Measurements from ENCODE around the gene ANXA4. TPM values are rescaled to one million over a fixed set of nuclear protein-coding genes. Genes with fewer than 3 reads are reported as not detected.

The ANXA4 gene
- total RNA-seq, 3 donors from 2014 or later (not counting 1 experiment from before 2014, with no cell fraction given): 44.6 to 63.6 (median 55.8) TPM

GRCh38 chr2:69721022-69721421, 20.9 kb upstream of the ANXA4 start:
- Mint-ChIP-seq H3K4me3 (no peak overlapping the region), H3K27ac (no peak overlapping the region), H3K36me3 (no peaks in the 10 kb centered on the region), H3K27me3 (ENCODE audit: low read depth in 2 of 2) (no peaks in the 10 kb centered on the region), H3K4me1 (peaks cover 6 to 8% of the 10 kb centered on the region in 2 donors), H3K9me3 (no peaks in the 10 kb centered on the region)
- H3K9me3 ChIP-seq (ENCODE audit: control insufficient read depth, insufficient read depth, low read length): no peaks in the 10 kb centered on the region
- no peak for TF ChIP-seq CTCF (IDR thresholded peaks at IDR 0.05)
- H3K27ac ChIP-seq (ENCODE audit: low read length): no peak overlapping the region
- intact Hi-C loops (cut with micrococcal nuclease): no loop called here
- H3K36me3 ChIP-seq (ENCODE audit: control insufficient read depth, insufficient read depth, low read length): no peaks in the 10 kb centered on the region
- WGBS (ENCODE audit: insufficient coverage): 99% methylated on average over 4 of the region's 4 CpGs
- H3K4me3 ChIP-seq (ENCODE audit: low read length): no peak overlapping the region
- DNase-seq: no peak
- no peak for ATAC-seq
- no peaks in the 10 kb centered on the region for H3K27me3 ChIP-seq (ENCODE audit: control insufficient read depth, insufficient read depth, low read length)
- H3K4me1 ChIP-seq (ENCODE audit: control insufficient read depth, insufficient read depth, low read length): peaks cover 5% of the 10 kb centered on the region

- no peak for TF ChIP-seq CTCF (IDR thresholded peaks at IDR 0.05)
- 92% methylated on average over 14 of the region's 14 CpGs for WGBS (ENCODE audit: insufficient coverage)
- H3K36me3 ChIP-seq (ENCODE audit: control insufficient read depth, insufficient read depth, low read length): no peaks in the 10 kb centered on the region
- no peaks in the 10 kb centered on the region for H3K9me3 Mint-ChIP-seq
- ATAC-seq: no peak
- peaks cover 5% of the 10 kb centered on the region for H3K4me1 ChIP-seq (ENCODE audit: control insufficient read depth, insufficient read depth, low read length)
- no peak overlapping the region for H3K27ac ChIP-seq (ENCODE audit: low read length)
- no peak overlapping the region for H3K27ac Mint-ChIP-seq
- no peaks in the 10 kb centered on the region for H3K27me3 Mint-ChIP-seq (ENCODE audit: low read depth in 2 of 2)
- no peak overlapping the region for H3K4me3 ChIP-seq (ENCODE audit: low read length)
- intact Hi-C loops (cut with micrococcal nuclease): loop anchor here (1.0 kb wide), 1 partner anchor 94 kb away; no protein-coding TSS in a partner anchor
- no peaks in the 10 kb centered on the region for H3K27me3 ChIP-seq (ENCODE audit: control insufficient read depth, insufficient read depth, low read length)
- H3K4me3 Mint-ChIP-seq: no peak overlapping the region
- H3K4me1 Mint-ChIP-seq: peaks cover 6 to 8% of the 10 kb centered on the region in 2 donors
- no peaks in the 10 kb centered on the region for H3K36me3 Mint-ChIP-seq
- H3K9me3 ChIP-seq (ENCODE audit: control insufficient read depth, insufficient read depth, low read length): no peaks in the 10 kb centered on the region
- no peak for DNase-seq
Measured at GRCh38 chr2:69723791-69724190, 18.1 kb upstream of the ANXA4 start.

GRCh38 chr2:69724540-69725159, 17.3 kb upstream of the ANXA4 start:
- H3K4me3 ChIP-seq (ENCODE audit: low read length): no peak overlapping the region
- no peaks in the 10 kb centered on the region for H3K9me3 Mint-ChIP-seq

More at GRCh38 chr2:69724540-69725159, 17.3 kb upstream of the ANXA4 start:
- no peak overlapping the region for H3K27ac ChIP-seq (ENCODE audit: low read length)
- H3K9me3 ChIP-seq (ENCODE audit: control insufficient read depth, insufficient read depth, low read length): no peaks in the 10 kb centered on the region
- 9% methylated on average over 13 of the region's 13 CpGs for WGBS (ENCODE audit: insufficient coverage)
- Mint-ChIP-seq H3K27ac (peak overlapping the region in 1 of 2 donors; percentile 58), H3K4me1 (peaks cover 6 to 8% of the 10 kb centered on the region in 2 donors), H3K27me3 (ENCODE audit: low read depth in 2 of 2) (no peaks in the 10 kb centered on the region), H3K36me3 (no peaks in the 10 kb centered on the region), H3K4me3 (peak overlapping the region; percentile 72)
- H3K4me1 ChIP-seq (ENCODE audit: control insufficient read depth, insufficient read depth, low read length): peaks cover 5% of the 10 kb centered on the region
- intact Hi-C loops (cut with micrococcal nuclease): loop anchor here (1.0 to 5.0 kb wide), 2 partner anchors 93 to 468 kb away; partner anchors contain the start of gene C2orf42
- ATAC-seq: peak; percentile 87 to 99 (median 96)
- peak; percentile 96 for TF ChIP-seq CTCF (IDR thresholded peaks at IDR 0.05)
- DNase-seq: peak; percentile 85 to 91
- H3K36me3 ChIP-seq (ENCODE audit: control insufficient read depth, insufficient read depth, low read length): no peaks in the 10 kb centered on the region
- H3K27me3 ChIP-seq (ENCODE audit: control insufficient read depth, insufficient read depth, low read length): no peaks in the 10 kb centered on the region

Data from natural killer cell (primary cell).